G401.6 (cell line): ENCODE results near the gene RGS1.
A peak's percentile ranks its signal among the peaks of the same experiment; 100 is the strongest.

Experiments used
- FAIRE-seq: peaks from 2 replicates; lab custom pipeline; 2012; peaks lifted over from hg19 to GRCh38; lab: Jason Lieb, UNC

RGS1 gene

GRCh38 chr1:192575499-192576189, at the start of gene RGS1:
Gene RGS1 (plus strand): TSS chr1:192575773. CDS start chr1:192575793, 20 bp downstream.
- no peak for FAIRE-seq

GRCh38 chr1:192527111-192527795, 48.3 kb upstream of the RGS1 start:
- no peak for FAIRE-seq

- FAIRE-seq = no peak
Observed at GRCh38 chr1:192527950-192528349, 47.6 kb upstream of the RGS1 start.

- peak; percentile 99 for FAIRE-seq
Observed at GRCh38 chr1:192529031-192529755, 46.4 kb upstream of the RGS1 start.

GRCh38 chr1:192529811-192530210, 45.8 kb upstream of the RGS1 start:
- no peak for FAIRE-seq

GRCh38 chr1:192530254-192530653, 45.3 kb upstream of the RGS1 start:
- no peak for FAIRE-seq

GRCh38 chr1:192531037-192531703, 44.4 kb upstream of the RGS1 start:
- peak; percentile 85 for FAIRE-seq

- FAIRE-seq = no peak
Observed at GRCh38 chr1:192534666-192535065, 40.9 kb upstream of the RGS1 start.

GRCh38 chr1:192535916-192536664, 39.5 kb upstream of the RGS1 start:
- no peak for FAIRE-seq

GRCh38 chr1:192538407-192539296, 36.9 kb upstream of the RGS1 start:
- peak; percentile 74 for FAIRE-seq

GRCh38 chr1:192539297-192540092, 36.1 kb upstream of the RGS1 start:
- FAIRE-seq = peak; percentile 99

- FAIRE-seq = peak; percentile 91
Observed at GRCh38 chr1:192543445-192543844, 32.1 kb upstream of the RGS1 start.

GRCh38 chr1:192545896-192546521, 29.6 kb upstream of the RGS1 start:
- FAIRE-seq = no peak

- FAIRE-seq = peak; percentile 87
Observed at GRCh38 chr1:192546596-192547190, 28.9 kb upstream of the RGS1 start.

- no peak for FAIRE-seq
Observed at GRCh38 chr1:192547501-192547900, 28.1 kb upstream of the RGS1 start.

- peak; percentile 11 for FAIRE-seq
Observed at GRCh38 chr1:192549937-192550336, 25.6 kb upstream of the RGS1 start.

GRCh38 chr1:192550922-192551534, 24.5 kb upstream of the RGS1 start:
- FAIRE-seq = peak; percentile 89

GRCh38 chr1:192552760-192553191, 22.8 kb upstream of the RGS1 start:
- FAIRE-seq = peak; percentile 93

GRCh38 chr1:192553741-192554140, 21.8 kb upstream of the RGS1 start:
- peak; percentile 34 for FAIRE-seq
